ENCODE results near the gene CRYAB. TPM values are rescaled to one million over a fixed set of nuclear protein-coding genes. Genes with fewer than 3 reads are reported as not detected.

Gene CRYAB
- total and polyA plus RNA-seq, 4 donors, result 0.33 to 8.6 (median 3.6) TPM

- no peak for TF ChIP-seq SP1 (IDR thresholded peaks at IDR 0.05)
Measured at GRCh38 chr11:111951565-111951964, 40.0 kb upstream of the CRYAB start (continued).

- DNase-seq (ENCODE audit: low spot score), result no peak
- 67% methylated on average over 7 of the region's 7 CpGs for WGBS
- H3K27me3 ChIP-seq (ENCODE audit: control insufficient read depth in 4 of 4, insufficient read depth in 4 of 4, low read length in 3 of 4), result no peaks in the 10 kb centered on the region
- H3K4me1 ChIP-seq (ENCODE audit: control insufficient read depth in 4 of 4, insufficient read depth in 4 of 4, low read length in 3 of 4), result peaks cover 0 to 5% (median 0%) of the 10 kb centered on the region in 4 donors
- H3K9ac ChIP-seq (ENCODE audit: low read depth in 1 of 2, low read length in 2 of 2), result no peak overlapping the region
- no peaks in the 10 kb centered on the region for H3K9me3 ChIP-seq (ENCODE audit: control insufficient read depth in 4 of 4, low read length in 3 of 4)
- no peak overlapping the region for H3K4me3 ChIP-seq (ENCODE audit: low read depth in 1 of 3, low read length in 3 of 3)
- H3K36me3 ChIP-seq (ENCODE audit: control insufficient read depth in 4 of 4, insufficient read depth in 3 of 4, low read depth in 1 of 4, low read length in 3 of 4), result no peaks in the 10 kb centered on the region
- H3K27ac ChIP-seq (ENCODE audit: low read depth in 1 of 2, low read length in 2 of 2), result no peak overlapping the region
- TF ChIP-seq HNF4A (conservative IDR thresholded peaks at IDR 0.05) (no peak), NR2F2 (IDR thresholded peaks at IDR 0.05) (peak; percentile 73)
Measured at GRCh38 chr11:111949519-111950426, 38.2 kb upstream of the CRYAB start.

- Histone ChIP-seq H3K36me3 (ENCODE audit: control insufficient read depth in 4 of 4, insufficient read depth in 3 of 4, low read depth in 1 of 4, low read length in 3 of 4) (no peaks in the 10 kb centered on the region), H3K9me3 (ENCODE audit: control insufficient read depth in 4 of 4, low read length in 3 of 4) (no peaks in the 10 kb centered on the region), H3K27me3 (ENCODE audit: control insufficient read depth in 4 of 4, insufficient read depth in 4 of 4, low read length in 3 of 4) (no peaks in the 10 kb centered on the region), H3K9ac (ENCODE audit: low read depth in 1 of 2, low read length in 2 of 2) (no peak overlapping the region), H3K4me3 (ENCODE audit: low read depth in 1 of 3, low read length in 3 of 3) (no peak overlapping the region), H3K27ac (ENCODE audit: low read depth in 1 of 2, low read length in 2 of 2) (no peak overlapping the region), H3K4me1 (ENCODE audit: control insufficient read depth in 4 of 4, insufficient read depth in 4 of 4, low read length in 3 of 4) (peaks cover 0 to 5% (median 0%) of the 10 kb centered on the region in 4 donors)
- no peak for TF ChIP-seq NR2F2 (IDR thresholded peaks at IDR 0.05)
- no peak for TF ChIP-seq RAD21 (IDR thresholded peaks at IDR 0.05)
- no peak for TF ChIP-seq YY1 (IDR thresholded peaks at IDR 0.05)
- no peak for TF ChIP-seq RXRA (IDR thresholded peaks at IDR 0.05)
- TF ChIP-seq, protein P1, sequence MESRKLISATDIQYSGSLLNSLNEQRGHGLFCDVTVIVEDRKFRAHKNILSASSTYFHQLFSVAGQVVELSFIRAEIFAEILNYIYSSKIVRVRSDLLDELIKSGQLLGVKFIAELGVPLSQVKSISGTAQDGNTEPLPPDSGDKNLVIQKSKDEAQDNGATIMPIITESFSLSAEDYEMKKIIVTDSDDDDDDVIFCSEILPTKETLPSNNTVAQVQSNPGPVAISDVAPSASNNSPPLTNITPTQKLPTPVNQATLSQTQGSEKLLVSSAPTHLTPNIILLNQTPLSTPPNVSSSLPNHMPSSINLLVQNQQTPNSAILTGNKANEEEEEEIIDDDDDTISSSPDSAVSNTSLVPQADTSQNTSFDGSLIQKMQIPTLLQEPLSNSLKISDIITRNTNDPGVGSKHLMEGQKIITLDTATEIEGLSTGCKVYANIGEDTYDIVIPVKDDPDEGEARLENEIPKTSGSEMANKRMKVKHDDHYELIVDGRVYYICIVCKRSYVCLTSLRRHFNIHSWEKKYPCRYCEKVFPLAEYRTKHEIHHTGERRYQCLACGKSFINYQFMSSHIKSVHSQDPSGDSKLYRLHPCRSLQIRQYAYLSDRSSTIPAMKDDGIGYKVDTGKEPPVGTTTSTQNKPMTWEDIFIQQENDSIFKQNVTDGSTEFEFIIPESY (IDR thresholded peaks at IDR 0.05), result no peak
- no peak for TF ChIP-seq JUND (IDR thresholded peaks at IDR 0.05)
- TF ChIP-seq, protein P2, sequence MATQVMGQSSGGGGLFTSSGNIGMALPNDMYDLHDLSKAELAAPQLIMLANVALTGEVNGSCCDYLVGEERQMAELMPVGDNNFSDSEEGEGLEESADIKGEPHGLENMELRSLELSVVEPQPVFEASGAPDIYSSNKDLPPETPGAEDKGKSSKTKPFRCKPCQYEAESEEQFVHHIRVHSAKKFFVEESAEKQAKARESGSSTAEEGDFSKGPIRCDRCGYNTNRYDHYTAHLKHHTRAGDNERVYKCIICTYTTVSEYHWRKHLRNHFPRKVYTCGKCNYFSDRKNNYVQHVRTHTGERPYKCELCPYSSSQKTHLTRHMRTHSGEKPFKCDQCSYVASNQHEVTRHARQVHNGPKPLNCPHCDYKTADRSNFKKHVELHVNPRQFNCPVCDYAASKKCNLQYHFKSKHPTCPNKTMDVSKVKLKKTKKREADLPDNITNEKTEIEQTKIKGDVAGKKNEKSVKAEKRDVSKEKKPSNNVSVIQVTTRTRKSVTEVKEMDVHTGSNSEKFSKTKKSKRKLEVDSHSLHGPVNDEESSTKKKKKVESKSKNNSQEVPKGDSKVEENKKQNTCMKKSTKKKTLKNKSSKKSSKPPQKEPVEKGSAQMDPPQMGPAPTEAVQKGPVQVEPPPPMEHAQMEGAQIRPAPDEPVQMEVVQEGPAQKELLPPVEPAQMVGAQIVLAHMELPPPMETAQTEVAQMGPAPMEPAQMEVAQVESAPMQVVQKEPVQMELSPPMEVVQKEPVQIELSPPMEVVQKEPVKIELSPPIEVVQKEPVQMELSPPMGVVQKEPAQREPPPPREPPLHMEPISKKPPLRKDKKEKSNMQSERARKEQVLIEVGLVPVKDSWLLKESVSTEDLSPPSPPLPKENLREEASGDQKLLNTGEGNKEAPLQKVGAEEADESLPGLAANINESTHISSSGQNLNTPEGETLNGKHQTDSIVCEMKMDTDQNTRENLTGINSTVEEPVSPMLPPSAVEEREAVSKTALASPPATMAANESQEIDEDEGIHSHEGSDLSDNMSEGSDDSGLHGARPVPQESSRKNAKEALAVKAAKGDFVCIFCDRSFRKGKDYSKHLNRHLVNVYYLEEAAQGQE (IDR thresholded peaks at IDR 0.05), result no peak
- no peak for TF ChIP-seq ATF3 (IDR thresholded peaks at IDR 0.05)
- no peak for TF ChIP-seq HNF4A (conservative IDR thresholded peaks at IDR 0.05)
- no peak for TF ChIP-seq GABPA (IDR thresholded peaks at IDR 0.05 in 1 of 2, conservative IDR thresholded peaks at IDR 0.05 in 1 of 2)
- TF ChIP-seq, protein P3, sequence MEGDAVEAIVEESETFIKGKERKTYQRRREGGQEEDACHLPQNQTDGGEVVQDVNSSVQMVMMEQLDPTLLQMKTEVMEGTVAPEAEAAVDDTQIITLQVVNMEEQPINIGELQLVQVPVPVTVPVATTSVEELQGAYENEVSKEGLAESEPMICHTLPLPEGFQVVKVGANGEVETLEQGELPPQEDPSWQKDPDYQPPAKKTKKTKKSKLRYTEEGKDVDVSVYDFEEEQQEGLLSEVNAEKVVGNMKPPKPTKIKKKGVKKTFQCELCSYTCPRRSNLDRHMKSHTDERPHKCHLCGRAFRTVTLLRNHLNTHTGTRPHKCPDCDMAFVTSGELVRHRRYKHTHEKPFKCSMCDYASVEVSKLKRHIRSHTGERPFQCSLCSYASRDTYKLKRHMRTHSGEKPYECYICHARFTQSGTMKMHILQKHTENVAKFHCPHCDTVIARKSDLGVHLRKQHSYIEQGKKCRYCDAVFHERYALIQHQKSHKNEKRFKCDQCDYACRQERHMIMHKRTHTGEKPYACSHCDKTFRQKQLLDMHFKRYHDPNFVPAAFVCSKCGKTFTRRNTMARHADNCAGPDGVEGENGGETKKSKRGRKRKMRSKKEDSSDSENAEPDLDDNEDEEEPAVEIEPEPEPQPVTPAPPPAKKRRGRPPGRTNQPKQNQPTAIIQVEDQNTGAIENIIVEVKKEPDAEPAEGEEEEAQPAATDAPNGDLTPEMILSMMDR (IDR thresholded peaks at IDR 0.05; ENCODE audit: low read depth, low read length, missing input control), result no peak
- no peak for TF ChIP-seq TAF1 (conservative IDR thresholded peaks at IDR 0.05)
- TF ChIP-seq FOXA2 (IDR thresholded peaks at IDR 0.05), result no peak
- TF ChIP-seq HNF4G (IDR thresholded peaks at IDR 0.05), result no peak
- TF ChIP-seq, protein P4, sequence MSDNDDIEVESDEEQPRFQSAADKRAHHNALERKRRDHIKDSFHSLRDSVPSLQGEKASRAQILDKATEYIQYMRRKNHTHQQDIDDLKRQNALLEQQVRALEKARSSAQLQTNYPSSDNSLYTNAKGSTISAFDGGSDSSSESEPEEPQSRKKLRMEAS (IDR thresholded peaks at IDR 0.05), result no peak
- no peak for TF ChIP-seq FOXA1 (IDR thresholded peaks at IDR 0.05)
- TF ChIP-seq SP1 (IDR thresholded peaks at IDR 0.05), result no peak
- DNase-seq (ENCODE audit: low spot score), result no peak
Measured at GRCh38 chr11:111947143-111947542, 35.6 kb upstream of the CRYAB start.
